Measurements from ENCODE around the gene MIR17HG. TPM values are rescaled to one million over a fixed set of nuclear protein-coding genes. Genes with fewer than 3 reads are reported as not detected.

The MIR17HG gene
- total and polyA plus RNA-seq, 11 donors, result 0.22 to 2.4 (median 1.1) TPM

- TF ChIP-seq CTCF (IDR thresholded peaks at IDR 0.05) (no peak), POLR2A (IDR thresholded peaks at IDR 0.05) (no peak)
- DNase-seq, result no peak
Observed at GRCh38 chr13:91384896-91385295, 37.4 kb downstream of the MIR17HG start.

GRCh38 chr13:91389186-91389585, 41.7 kb downstream of the MIR17HG start:
- TF ChIP-seq POLR2A (IDR thresholded peaks at IDR 0.05), result no peak
- TF ChIP-seq CTCF (IDR thresholded peaks at IDR 0.05), result no peak
- Histone ChIP-seq H3K4me1 (no peaks in the 10 kb centered on the region), H3K27me3 (peaks cover 0 to 35% (median 0%) of the 10 kb centered on the region in 9 donors), H3K4me3 (no peak overlapping the region), H3K36me3 (no peaks in the 10 kb centered on the region), H3K27ac (no peak overlapping the region), H3K9me3 (no peaks in the 10 kb centered on the region)
- ATAC-seq (no peak), DNase-seq (no peak)
- intact Hi-C loops (cut with DNase I), result loop anchor here in 4 of 10 donors (10.0 kb wide), 1 partner anchor 336 kb away; no protein-coding TSS in a partner anchor
- 73 to 80% (median 75%) methylated on average over 2 of the region's 2 CpGs for WGBS, 4 donors

More at GRCh38 chr13:91384896-91385295, 37.4 kb downstream of the MIR17HG start:
- H3K4me1 ChIP-seq, result no peaks in the 10 kb centered on the region
- WGBS, 4 donors, result 73 to 90% (median 78%) methylated on average over 2 of the region's 2 CpGs
- H3K27ac ChIP-seq, result no peak overlapping the region
- H3K4me3 ChIP-seq, result no peak overlapping the region
- ATAC-seq, result no peak
- H3K36me3 ChIP-seq, result no peaks in the 10 kb centered on the region
- peaks cover 0 to 17% (median 0%) of the 10 kb centered on the region in 9 donors for H3K27me3 ChIP-seq
- no peaks in the 10 kb centered on the region for H3K9me3 ChIP-seq
- intact Hi-C loops (cut with DNase I), result loop anchor here (5.0 to 10.0 kb wide), 4 partner anchors 337 to 397 kb away; no protein-coding TSS in a partner anchor

GRCh38 chr13:91397595-91397994, 50.1 kb downstream of the MIR17HG start:
- Histone ChIP-seq H3K36me3 (no peaks in the 10 kb centered on the region), H3K4me3 (no peak overlapping the region), H3K27ac (no peak overlapping the region), H3K4me1 (peaks cover 0 to 20% (median 12%) of the 10 kb centered on the region in 12 donors), H3K9me3 (no peaks in the 10 kb centered on the region), H3K27me3 (peaks cover 5 to 76% (median 18%) of the 10 kb centered on the region in 9 donors)
- 89 to 95% (median 91%) methylated on average over 1 of the region's 1 CpG for WGBS, 4 donors
- no peak for DNase-seq
- ATAC-seq, result no peak
- intact Hi-C loops (cut with DNase I), result loop anchor here in 1 of 10 donors (5.0 kb wide), 1 partner anchor 325 kb away; no protein-coding TSS in a partner anchor
- TF ChIP-seq CTCF (IDR thresholded peaks at IDR 0.05) (no peak), POLR2A (IDR thresholded peaks at IDR 0.05) (no peak)

GRCh38 chr13:91398413-91399188, 51.1 kb downstream of the MIR17HG start, which contains the start of gene GPC5:
GPC5 (plus strand) TSS chr13:91398621.
- peak; percentile 59 to 88 (median 72) for DNase-seq

More at GRCh38 chr13:91398413-91399188, 51.1 kb downstream of the MIR17HG start, which contains the start of gene GPC5:
- no peak for TF ChIP-seq CTCF (IDR thresholded peaks at IDR 0.05)
- peak in 1 of 2 donors; percentile 25 for TF ChIP-seq POLR2A (IDR thresholded peaks at IDR 0.05)
- Histone ChIP-seq H3K27me3 (peaks cover 5 to 76% (median 18%) of the 10 kb centered on the region in 9 donors), H3K4me3 (peak within 1 kb of the TSS; percentile 30 to 64 (median 51)), H3K9me3 (no peaks in the 10 kb centered on the region), H3K27ac (no peak within 1 kb of the TSS), H3K36me3 (no peaks in the 10 kb centered on the region), H3K4me1 (peaks cover 0 to 20% (median 12%) of the 10 kb centered on the region in 12 donors)
- peak; percentile 75 to 100 (median 98) for ATAC-seq
- 1 to 2% (median 1%) methylated on average over 20 to 76 of the region's 76 CpGs for WGBS, 4 donors
- intact Hi-C loops (cut with DNase I), result loop anchor here in 1 of 10 donors (5.0 kb wide), 1 partner anchor 324 kb away; no protein-coding TSS in a partner anchor
